AG04450 (cell line): ENCODE measurements around the gene PTPN3. TPM values are rescaled to one million over a fixed set of nuclear protein-coding genes. Genes with fewer than 3 reads are reported as not detected.

Experiments
- CTCF ChIA-PET: fragments of 300-600, 350-600 bp; formaldehyde crosslinking; extraction: SDS; loops from one replicate; lab custom pipeline; 2022; ENCODE audit warnings: antibody characterized with exemption, inconsistent platforms; lab: Charles Lee
- POLR2A ChIA-PET: fragments of 350-600 bp; formaldehyde crosslinking; extraction: SDS; loops from one replicate; lab custom pipeline; 2021; ENCODE audit warnings: antibody characterized with exemption, inconsistent platforms; lab: Yijun Ruan, JAX
- DNase-seq: peaks from one replicate; pipeline ENCODE4 v3.0.0-alpha.2; 2011; ENCODE audit warnings: low read depth, low spot score
- H3K27ac ChIP-seq: one replicate; pipeline ENCODE4 v1.5.1; 2012; ENCODE audit warnings: low read depth, low read length, control low read depth
- H3K27me3 ChIP-seq: one replicate; pipeline ENCODE4 v1.6.0; 2012; ENCODE audit warnings: low read length; ENCODE audit not compliant: control insufficient read depth, insufficient read depth
- H3K4me3 ChIP-seq: 2 replicates; pipeline ENCODE4 v1.5.1; 2011; ENCODE audit warnings: mild to moderate bottlenecking, low read depth, low read length, control low read depth
- H3K9me3 ChIP-seq: 2 replicates; pipeline ENCODE4 v1.5.1; 2012; ENCODE audit warnings: low read length; ENCODE audit not compliant: control insufficient read depth, insufficient read depth
- polyA plus RNA-seq: library from polyadenylated mRNA; depleted of rRNA; stranded (reverse); fragments of >200 nt; gene quantifications from 2 replicates; pipeline ENCODE4 v1.2.3, GENCODE V29; 2011
- TF ChIP-seq, protein P1 (sequence below): IDR thresholded peaks from 2 replicates; pipeline ENCODE4 v1.5.1; 2011; ENCODE audit warnings: low read depth, low read length, control low read depth, inconsistent platforms

The PTPN3 gene
- polyA plus RNA-seq, 1 experiment, result 1.4 TPM

DNA sequence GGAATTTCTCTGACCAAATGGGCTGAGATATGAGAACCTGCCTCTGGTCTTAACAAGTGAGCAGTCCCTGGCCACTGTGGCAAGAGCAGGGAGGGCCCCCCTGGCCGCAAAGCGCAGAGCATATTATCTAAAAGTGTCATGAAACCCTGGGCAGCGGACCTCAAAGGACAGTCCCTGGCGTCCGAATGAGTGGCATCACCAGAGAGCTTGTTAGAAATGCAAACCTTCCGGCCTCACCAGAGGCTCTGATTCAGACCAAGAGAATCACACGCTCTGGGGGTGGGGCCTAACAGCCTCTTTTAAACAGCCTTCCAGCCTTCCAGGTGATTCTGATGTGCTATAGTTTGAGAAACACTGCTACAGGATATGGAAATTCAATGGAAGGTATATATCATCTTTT is 10.9 kb downstream of the PTPN3 start:
- H3K27ac ChIP-seq, result no peak overlapping the region
- H3K27me3 ChIP-seq, result peaks cover 1% of the 10 kb centered on the region
- TF ChIP-seq, protein P1, sequence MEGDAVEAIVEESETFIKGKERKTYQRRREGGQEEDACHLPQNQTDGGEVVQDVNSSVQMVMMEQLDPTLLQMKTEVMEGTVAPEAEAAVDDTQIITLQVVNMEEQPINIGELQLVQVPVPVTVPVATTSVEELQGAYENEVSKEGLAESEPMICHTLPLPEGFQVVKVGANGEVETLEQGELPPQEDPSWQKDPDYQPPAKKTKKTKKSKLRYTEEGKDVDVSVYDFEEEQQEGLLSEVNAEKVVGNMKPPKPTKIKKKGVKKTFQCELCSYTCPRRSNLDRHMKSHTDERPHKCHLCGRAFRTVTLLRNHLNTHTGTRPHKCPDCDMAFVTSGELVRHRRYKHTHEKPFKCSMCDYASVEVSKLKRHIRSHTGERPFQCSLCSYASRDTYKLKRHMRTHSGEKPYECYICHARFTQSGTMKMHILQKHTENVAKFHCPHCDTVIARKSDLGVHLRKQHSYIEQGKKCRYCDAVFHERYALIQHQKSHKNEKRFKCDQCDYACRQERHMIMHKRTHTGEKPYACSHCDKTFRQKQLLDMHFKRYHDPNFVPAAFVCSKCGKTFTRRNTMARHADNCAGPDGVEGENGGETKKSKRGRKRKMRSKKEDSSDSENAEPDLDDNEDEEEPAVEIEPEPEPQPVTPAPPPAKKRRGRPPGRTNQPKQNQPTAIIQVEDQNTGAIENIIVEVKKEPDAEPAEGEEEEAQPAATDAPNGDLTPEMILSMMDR, result no peak
- no peak overlapping the region for H3K4me3 ChIP-seq
- H3K9me3 ChIP-seq, result no peaks in the 10 kb centered on the region
- CTCF ChIA-PET, result no interaction called here
- POLR2A ChIA-PET, result no interaction called here
- DNase-seq, result no peak

DNA sequence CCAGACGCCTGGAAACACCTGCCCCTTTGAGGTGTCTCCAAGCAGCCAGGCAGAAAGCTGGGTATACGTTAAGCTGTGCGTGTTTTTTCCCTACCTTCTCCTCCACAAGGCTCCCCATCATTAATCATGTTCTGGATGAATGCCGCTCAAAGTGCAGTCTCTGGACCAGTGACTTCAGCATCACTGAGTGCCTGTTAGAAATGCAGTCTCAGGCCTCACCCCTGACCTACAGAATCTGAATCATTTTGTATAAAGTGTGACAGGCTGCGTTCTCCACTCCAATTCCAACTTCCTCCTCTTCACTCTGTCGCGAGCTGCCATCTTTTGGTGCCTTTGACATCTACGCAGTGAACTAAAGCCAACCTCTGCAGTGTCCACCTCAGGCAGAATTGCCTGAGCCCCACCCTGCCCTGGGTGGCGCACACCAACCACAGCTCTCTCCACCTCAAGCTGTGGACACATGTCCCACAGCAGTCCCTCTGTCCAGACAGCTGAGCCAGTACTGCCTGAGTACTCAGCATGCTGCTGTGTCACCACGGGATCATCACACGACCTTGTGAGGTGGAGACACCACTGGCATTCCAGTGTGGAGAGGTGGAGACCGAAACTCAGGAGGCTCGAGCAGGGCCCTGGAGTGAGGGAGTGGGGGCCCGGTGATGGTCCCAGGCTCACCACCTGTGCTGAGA is 14.2 kb downstream of the PTPN3 start:
- CTCF ChIA-PET, result interaction anchor here (1.3 to 2.3 kb wide), 3 partner anchors 14 to 43 kb away, joined by 3 to 5 read pairs (median 4); no protein-coding TSS in a partner anchor

DNA sequence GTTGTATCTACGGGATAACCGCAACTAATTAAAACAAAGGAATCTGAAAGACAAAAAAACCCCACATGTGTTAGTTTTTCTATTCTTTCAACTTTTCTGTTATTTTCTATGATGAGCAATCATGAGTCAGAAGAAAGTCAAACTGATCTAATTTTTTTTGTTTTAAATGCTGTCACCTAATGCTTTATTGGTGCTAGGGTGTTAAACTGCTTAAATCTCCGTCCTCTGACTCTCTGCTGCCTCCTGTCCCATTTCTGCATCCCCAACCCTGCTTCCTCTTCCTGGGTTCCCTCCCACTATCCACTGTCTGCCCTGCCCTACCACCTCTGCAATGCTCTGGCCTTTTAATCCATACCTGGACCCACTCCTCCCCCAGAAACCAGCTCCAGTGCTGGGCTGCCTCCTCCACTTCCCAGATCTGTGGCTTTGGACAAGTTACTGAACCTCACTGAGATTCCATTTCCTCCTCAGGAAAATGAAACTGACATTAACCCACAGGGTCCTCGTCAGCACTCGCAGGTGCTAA is 15.7 kb downstream of the PTPN3 start:
- Histone ChIP-seq H3K9me3 (no peaks in the 10 kb centered on the region), H3K4me3 (no peak overlapping the region), H3K27me3 (no peaks in the 10 kb centered on the region), H3K27ac (no peak overlapping the region)
- ChIA-PET CTCF (interaction anchor here (1.0 to 1.5 kb wide), 2 partner anchors 13 to 42 kb away, joined by 4 read pairs; no protein-coding TSS in a partner anchor), POLR2A (no interaction called here)
- DNase-seq, result no peak
- TF ChIP-seq, protein P1, result no peak

More for the DNA sequence above, 14.2 kb downstream of the PTPN3 start:
- Histone ChIP-seq H3K4me3 (no peak overlapping the region), H3K9me3 (no peaks in the 10 kb centered on the region), H3K27me3 (no peaks in the 10 kb centered on the region), H3K27ac (no peak overlapping the region)
- no peak for DNase-seq
- POLR2A ChIA-PET, result no interaction called here
- TF ChIP-seq, protein P1, result no peak

DNA sequence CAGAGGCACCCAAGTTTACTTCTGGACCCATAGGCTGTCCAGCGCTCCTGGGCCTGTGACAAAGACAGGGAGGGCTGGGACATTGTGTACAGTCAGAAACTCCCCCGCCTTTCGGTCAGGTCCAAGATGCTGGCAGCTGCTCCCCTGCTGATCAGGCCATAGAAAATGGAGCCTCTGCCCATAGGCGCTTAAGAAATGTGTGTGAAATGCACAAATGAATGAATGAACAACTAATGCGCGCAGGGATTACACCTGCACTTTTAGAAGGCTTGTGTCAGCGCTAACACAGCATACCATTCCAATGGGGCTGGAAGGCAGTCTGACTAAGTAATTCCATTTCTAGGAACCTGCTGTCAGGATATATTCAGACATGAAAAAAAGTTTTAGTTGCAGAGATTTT is 16.3 kb downstream of the PTPN3 start:
- Histone ChIP-seq H3K4me3 (no peak overlapping the region), H3K9me3 (no peaks in the 10 kb centered on the region), H3K27me3 (no peaks in the 10 kb centered on the region), H3K27ac (no peak overlapping the region)
- ChIA-PET CTCF (interaction anchor here (1.0 kb wide), 1 partner anchor 12 kb away, joined by 4 read pairs; no protein-coding TSS in a partner anchor), POLR2A (no interaction called here)
- no peak for DNase-seq
- TF ChIP-seq, protein P1, result no peak

DNA sequence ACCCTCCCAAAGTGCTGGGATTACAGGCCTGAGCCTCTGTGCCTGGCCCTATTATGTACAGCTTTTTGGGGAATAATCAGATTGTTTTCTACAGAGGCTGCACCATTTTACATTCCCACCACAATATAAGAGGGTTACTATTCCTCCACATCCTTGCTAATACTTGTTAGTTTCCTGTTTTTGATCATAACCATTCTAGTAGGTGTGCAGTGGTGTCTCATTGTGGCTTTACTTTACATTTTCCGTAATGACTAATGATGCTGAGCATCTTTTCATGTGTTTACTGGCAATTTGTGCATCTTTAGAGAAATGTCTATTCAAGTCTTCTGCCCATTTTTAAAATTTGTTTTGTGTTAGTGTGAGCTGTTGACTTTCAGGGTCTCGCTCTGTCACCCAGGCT is 18.3 kb downstream of the PTPN3 start:
- CTCF ChIA-PET, result interaction anchor here (0.7 to 2.0 kb wide), 3 partner anchors 10 to 68 kb away, joined by 3 to 11 read pairs (median 3); no protein-coding TSS in a partner anchor
- TF ChIP-seq, protein P1, result no peak
- DNase-seq, result no peak

More for the DNA sequence above, 18.3 kb downstream of the PTPN3 start:
- POLR2A ChIA-PET, result no interaction called here
- Histone ChIP-seq H3K27ac (no peak overlapping the region), H3K4me3 (no peak overlapping the region), H3K27me3 (no peaks in the 10 kb centered on the region), H3K9me3 (no peaks in the 10 kb centered on the region)
